Measurements from ENCODE around the gene ZNF628. TPM values are rescaled to one million over a fixed set of nuclear protein-coding genes. Genes with fewer than 3 reads are reported as not detected.
A peak's percentile ranks its signal among the peaks of the same experiment; 100 is the strongest.

Gene ZNF628
- total and polyA plus RNA-seq, 2 of the 4 experiments (the other 2 are of a cell fraction): 0.18 to 1.9 TPM

- no peak overlapping the region for H3K4ac ChIP-seq (ENCODE audit: low read depth, low read length)
- ChIA-PET CTCF (interaction anchor here (1.8 kb wide), 1 partner anchor 33 kb away, joined by 9 read pairs; no protein-coding TSS in a partner anchor), POLR2A (ENCODE audit: unreplicated experiment) (no interaction called here)
- no peak overlapping the region for H2AFZ ChIP-seq (replicated peaks; ENCODE audit: low read length, poor library complexity)
- no peak overlapping the region for H2BK20ac ChIP-seq (ENCODE audit: low read depth, low read length)
- no peaks in the 10 kb centered on the region for H3K9me3 ChIP-seq (ENCODE audit: control insufficient read depth, insufficient read depth, low read length)
- no peak overlapping the region for H3K4me2 ChIP-seq (ENCODE audit: low read depth, low read length)
- H3K4me1 ChIP-seq (ENCODE audit: control insufficient read depth, insufficient read depth, low read length): peaks cover 12% of the 10 kb centered on the region
- no peak overlapping the region; the same call in 1 of the 2 replicates for H4K91ac ChIP-seq (ENCODE audit: insufficient read depth, low read depth, low read length)
- no peak overlapping the region for H4K8ac ChIP-seq (ENCODE audit: low read depth in 2 of 2, low read length in 2 of 2)
- no peak overlapping the region for H2BK15ac ChIP-seq (ENCODE audit: low read depth, low read length)
- H2AK9ac ChIP-seq (replicated peaks; ENCODE audit: low read depth, low read length, poor library complexity): peak overlapping the region; percentile 9
- in situ Hi-C loops (cut with MboI; ENCODE audit: low sequenced_read_pairs) (no loop called here), intact Hi-C loops (cut with micrococcal nuclease) (no loop called here), dilution Hi-C loops (cut with HindIII; ENCODE audit: low sequenced_read_pairs, unreplicated experiment) (no loop called here)
- no peak overlapping the region for H3K9ac ChIP-seq (ENCODE audit: low read depth, low read length)
- H3K23ac ChIP-seq (ENCODE audit: low read depth, low read length): no peak overlapping the region
- TF ChIP-seq POLR2A (IDR thresholded peaks at IDR 0.05; ENCODE audit: low read depth, low read length) (no peak), CHD1 (IDR thresholded peaks at IDR 0.05; ENCODE audit: low read depth, low read length) (no peak), RCOR1 (IDR thresholded peaks at IDR 0.05; ENCODE audit: insufficient replicate concordance, low read length) (no peak), RAD21 (IDR thresholded peaks at IDR 0.05; ENCODE audit: low read length) (no peak), SMC3 (IDR thresholded peaks at IDR 0.05; ENCODE audit: low read depth, low read length) (no peak), MAFK (IDR thresholded peaks at IDR 0.05; ENCODE audit: low read depth, low read length) (no peak), CEBPB (IDR thresholded peaks at IDR 0.05; ENCODE audit: low read depth, low read length) (no peak), MXI1 (IDR thresholded peaks at IDR 0.05; ENCODE audit: borderline replicate concordance, low read depth, low read length) (no peak), MAZ (IDR thresholded peaks at IDR 0.05; ENCODE audit: borderline replicate concordance, low read depth, low read length) (no peak), NFE2L2 (IDR thresholded peaks at IDR 0.05; ENCODE audit: low read depth, low read length) (no peak), USF2 (IDR thresholded peaks at IDR 0.05; ENCODE audit: low read depth, low read length) (no peak), BHLHE40 (IDR thresholded peaks at IDR 0.05; ENCODE audit: low read depth, low read length) (no peak), RFX5 (IDR thresholded peaks at IDR 0.05; ENCODE audit: low read depth, low read length) (no peak), FOS (IDR thresholded peaks at IDR 0.05; ENCODE audit: low read depth, low read length) (no peak)
- TF ChIP-seq, protein P1, sequence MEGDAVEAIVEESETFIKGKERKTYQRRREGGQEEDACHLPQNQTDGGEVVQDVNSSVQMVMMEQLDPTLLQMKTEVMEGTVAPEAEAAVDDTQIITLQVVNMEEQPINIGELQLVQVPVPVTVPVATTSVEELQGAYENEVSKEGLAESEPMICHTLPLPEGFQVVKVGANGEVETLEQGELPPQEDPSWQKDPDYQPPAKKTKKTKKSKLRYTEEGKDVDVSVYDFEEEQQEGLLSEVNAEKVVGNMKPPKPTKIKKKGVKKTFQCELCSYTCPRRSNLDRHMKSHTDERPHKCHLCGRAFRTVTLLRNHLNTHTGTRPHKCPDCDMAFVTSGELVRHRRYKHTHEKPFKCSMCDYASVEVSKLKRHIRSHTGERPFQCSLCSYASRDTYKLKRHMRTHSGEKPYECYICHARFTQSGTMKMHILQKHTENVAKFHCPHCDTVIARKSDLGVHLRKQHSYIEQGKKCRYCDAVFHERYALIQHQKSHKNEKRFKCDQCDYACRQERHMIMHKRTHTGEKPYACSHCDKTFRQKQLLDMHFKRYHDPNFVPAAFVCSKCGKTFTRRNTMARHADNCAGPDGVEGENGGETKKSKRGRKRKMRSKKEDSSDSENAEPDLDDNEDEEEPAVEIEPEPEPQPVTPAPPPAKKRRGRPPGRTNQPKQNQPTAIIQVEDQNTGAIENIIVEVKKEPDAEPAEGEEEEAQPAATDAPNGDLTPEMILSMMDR (conservative IDR thresholded peaks at IDR 0.05; ENCODE audit: low read depth, low read length): no peak
- TF ChIP-seq, protein P2, sequence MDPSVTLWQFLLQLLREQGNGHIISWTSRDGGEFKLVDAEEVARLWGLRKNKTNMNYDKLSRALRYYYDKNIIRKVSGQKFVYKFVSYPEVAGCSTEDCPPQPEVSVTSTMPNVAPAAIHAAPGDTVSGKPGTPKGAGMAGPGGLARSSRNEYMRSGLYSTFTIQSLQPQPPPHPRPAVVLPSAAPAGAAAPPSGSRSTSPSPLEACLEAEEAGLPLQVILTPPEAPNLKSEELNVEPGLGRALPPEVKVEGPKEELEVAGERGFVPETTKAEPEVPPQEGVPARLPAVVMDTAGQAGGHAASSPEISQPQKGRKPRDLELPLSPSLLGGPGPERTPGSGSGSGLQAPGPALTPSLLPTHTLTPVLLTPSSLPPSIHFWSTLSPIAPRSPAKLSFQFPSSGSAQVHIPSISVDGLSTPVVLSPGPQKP (IDR thresholded peaks at IDR 0.05; ENCODE audit: borderline replicate concordance, low read depth, low read length): no peak
- H3K14ac ChIP-seq (replicated peaks; ENCODE audit: low read depth, low read length): no peak overlapping the region
- peaks cover 0 to 4% of the 10 kb centered on the region in 2 experiments; a peak in 1 of 4 replicates for H3K79me1 ChIP-seq (ENCODE audit: low read depth in 1 of 2, low read length in 2 of 2)
- H3K27ac ChIP-seq (ENCODE audit: insufficient read depth, low read length): no peak overlapping the region
- no peak for DNase-seq
- H4K5ac ChIP-seq (ENCODE audit: low read depth, low read length): no peak overlapping the region
- H3K36me3 ChIP-seq (ENCODE audit: control insufficient read depth, insufficient read depth, low read length): no peaks in the 10 kb centered on the region
- H2BK120ac ChIP-seq (ENCODE audit: low read depth, low read length): no peak overlapping the region
- no peak overlapping the region for H3K4me3 ChIP-seq (ENCODE audit: insufficient read depth, low read depth, low read length)
- H3K9me1 ChIP-seq (ENCODE audit: insufficient read depth, low read length): peaks cover 8% of the 10 kb centered on the region; the same call in 1 of the 2 replicates
- H3K18ac ChIP-seq (ENCODE audit: low read depth, low read length): no peak overlapping the region
- no peak for ATAC-seq (ENCODE audit: low read depth)
- BruUV-seq (replicated peaks): no TSS peak
- no peaks in the 10 kb centered on the region for H3K27me3 ChIP-seq (ENCODE audit: control insufficient read depth, insufficient read depth, low read length)
- H3K56ac ChIP-seq (ENCODE audit: extremely low read depth, insufficient read depth, low read length): no peak overlapping the region
- WGBS, 2 experiments (ENCODE audit: extremely low coverage in 2 of 2, insufficient read length in 1 of 2): 91% methylated on average over 4 of the region's 13 CpGs; no CpG with 5 or more reads in 1 of the 2 experiments
- H4K20me1 ChIP-seq (ENCODE audit: insufficient read depth, low read length): no peaks in the 10 kb centered on the region
- no peak overlapping the region for H2AK5ac ChIP-seq (ENCODE audit: low read depth, low read length)
- no peak overlapping the region for H2BK5ac ChIP-seq (ENCODE audit: low read depth, low read length, poor library complexity, severe bottlenecking)
Measured at GRCh38 chr19:55471266-55471665, 5.2 kb upstream of the ZNF628 start.
